ENCODE data around the gene EEF1A2.

EEF1A2 gene

DNA sequence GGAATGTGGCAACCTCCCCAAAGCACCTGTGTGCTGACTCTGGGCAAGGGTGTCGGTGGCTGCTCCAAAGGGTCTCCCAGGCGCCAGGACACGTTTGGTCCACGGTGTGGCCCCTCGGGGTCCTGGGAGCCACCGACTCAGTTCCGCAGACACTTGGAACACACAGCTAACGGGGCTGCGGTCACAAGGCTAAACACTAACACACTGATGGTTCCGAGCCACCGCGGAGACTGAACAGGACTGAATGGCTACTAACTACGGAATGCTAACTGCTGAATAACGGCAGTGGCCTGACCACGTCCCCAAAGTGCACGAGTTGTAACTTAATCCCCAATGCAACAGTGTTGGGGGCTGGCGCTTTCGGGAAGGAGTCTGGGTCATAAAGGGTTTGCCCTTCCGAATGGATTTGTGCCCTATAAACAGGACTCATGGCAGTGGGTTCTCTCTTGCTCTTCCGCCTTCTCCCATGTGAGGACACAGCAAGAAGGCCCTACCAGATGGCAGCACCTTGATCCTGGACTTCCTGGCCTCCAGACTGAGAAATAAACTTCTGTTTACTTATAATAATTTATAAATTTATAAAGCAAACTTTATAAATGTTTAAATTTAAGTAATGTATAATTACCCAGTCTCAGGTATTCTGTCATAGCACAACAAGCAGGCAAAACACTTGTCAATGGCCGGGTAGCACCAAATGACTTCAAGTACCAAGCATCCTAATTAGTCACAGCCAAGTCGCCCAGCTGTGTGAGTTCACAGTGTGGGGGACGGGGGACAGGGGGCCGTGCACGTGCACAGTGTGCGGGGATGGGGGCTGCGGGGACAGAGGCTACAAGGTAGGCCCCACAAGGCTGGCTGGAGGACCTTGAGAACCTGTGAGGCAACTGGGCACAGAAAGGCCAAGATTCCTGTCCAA is 2.3 kb upstream of the EEF1A2 start:
- no peak for DNase-seq (ENCODE audit: low read depth in 1 of 2, low spot score in 1 of 2)

GRCh38 chr20:63500151-63500901 is 1.4 kb upstream of the EEF1A2 start:
- no peak for DNase-seq (ENCODE audit: low read depth in 1 of 2, low spot score in 1 of 2)

DNA sequence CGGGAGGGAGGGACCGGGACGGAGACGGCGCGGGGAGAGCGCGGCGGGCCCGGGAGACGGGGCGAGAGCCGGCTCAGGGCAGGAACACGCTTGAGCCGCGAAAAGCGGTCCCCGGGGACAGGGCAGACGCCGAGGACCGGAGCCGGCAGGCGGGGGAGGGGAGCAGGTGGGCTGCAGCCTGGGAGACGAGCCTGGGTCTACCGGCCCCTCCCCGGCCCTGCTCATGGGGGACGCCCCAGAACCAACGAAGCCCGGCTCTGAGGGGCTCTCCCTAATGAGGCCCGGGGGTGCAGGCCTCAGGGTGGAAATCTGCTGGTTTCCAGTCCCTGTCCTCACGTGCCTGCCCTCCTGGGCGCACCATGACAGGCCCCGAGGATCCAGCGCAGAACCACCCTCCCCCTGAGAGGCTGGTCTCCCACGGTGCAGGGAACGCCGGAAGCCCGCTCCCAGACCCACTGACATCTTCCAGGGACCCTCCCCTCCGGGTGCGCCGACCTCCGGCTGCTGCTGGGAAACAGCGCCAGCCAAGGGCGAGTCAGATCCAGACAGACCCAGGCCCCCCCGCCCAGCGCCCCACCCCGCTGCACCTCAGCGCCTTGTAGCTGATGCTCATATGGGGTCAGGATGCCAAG is 571 bp upstream of the EEF1A2 start:
- DNase-seq (ENCODE audit: low read depth in 1 of 2, low spot score in 1 of 2) = no peak

DNA sequence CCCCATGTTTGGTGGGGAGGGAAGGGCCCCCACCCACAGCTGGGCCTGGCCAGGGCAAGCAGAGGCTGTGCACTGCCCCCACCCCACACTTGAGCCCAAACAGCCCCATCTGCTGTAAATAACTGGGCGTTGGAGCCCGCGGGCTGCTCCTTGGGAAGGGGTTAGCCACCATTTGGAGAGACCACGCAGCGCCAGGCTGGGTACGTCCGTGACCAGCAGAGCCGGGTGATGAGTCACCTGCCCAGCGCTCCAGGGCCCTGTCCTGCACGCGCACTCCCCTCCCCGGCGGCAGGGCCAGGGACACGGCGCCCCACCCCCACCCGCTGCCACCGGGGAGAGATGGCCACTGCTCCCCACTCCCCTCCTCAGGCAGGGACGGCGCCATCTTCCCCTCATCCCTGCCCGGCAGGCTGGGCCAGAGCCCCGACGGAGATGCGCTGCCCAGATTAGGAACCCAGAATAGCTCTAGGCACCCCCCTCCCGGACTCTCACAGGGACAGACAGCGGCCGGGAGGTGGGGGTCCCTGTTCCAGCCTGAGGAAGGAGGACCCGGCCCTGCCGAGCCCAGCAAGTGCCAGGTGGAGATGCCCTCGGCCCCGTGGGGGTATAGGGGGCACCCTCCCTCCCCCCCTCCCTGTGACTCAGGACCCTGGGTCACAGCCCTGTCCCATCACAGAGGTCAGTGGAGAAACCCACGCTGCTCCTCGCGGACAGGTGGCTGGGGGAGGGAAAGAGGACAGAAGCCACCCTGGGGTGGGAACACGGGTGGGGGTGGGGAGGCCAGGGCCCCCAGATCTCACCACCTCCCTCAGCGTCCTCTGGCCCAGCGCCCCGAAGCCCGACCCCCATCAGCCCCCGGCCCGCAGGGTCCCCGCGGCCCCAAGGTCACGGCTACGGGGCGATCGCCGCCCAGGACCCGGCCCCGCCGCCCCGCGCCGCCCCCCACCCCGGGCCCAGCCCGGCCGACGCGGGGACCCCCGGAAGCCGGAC is 642 bp downstream of the EEF1A2 start:
- DNase-seq (ENCODE audit: low read depth in 1 of 2, low spot score in 1 of 2) = no peak

DNA sequence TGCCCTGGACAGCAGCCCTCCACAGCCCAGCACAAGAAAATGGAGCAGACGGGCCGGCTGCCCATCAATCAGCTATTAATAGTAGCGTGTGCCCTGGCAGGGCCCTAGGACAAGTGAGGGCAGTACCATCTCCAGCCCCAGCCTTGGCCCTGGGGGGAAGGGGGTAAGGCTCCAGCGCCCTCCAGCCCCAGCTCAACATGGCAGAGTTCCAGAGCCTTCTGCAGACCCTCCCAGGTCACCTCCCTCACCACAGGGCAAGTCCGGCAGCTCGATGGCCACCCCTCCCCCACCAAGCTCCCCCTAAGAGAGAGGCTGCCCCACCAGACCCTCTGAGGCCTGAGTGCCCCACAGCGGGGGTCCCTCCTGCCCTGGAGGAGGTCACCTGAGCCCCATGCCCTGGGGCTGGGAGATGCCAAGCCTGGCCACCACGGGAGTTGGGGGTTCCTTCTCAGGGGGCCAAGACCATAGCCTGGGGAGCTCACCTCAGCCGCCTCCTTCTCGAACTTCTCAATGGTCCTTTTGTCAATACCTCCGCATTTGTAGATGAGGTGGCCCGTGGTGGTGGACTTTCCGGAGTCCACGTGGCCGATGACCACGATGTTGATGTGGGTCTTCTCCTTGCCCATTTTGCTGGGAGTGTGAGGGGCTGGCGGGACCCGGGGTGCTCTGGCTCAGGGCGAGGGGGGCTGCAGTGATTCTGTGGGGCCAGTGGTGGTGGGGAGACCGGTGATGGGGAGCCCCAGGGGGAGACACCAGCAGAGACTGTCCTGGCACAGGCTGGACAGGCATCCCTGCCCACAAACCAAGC is 1.5 kb downstream of the EEF1A2 start:
- DNase-seq (ENCODE audit: low read depth in 1 of 2, low spot score in 1 of 2) = no peak

GRCh38 chr20:63496596-63497120 is 2.2 kb downstream of the EEF1A2 start:
- no peak for DNase-seq (ENCODE audit: low read depth in 1 of 2, low spot score in 1 of 2)

- DNase-seq (ENCODE audit: low read depth in 1 of 2, low spot score in 1 of 2) = peak; percentile 56 to 62
Measured at GRCh38 chr20:63495741-63496595, 2.9 kb downstream of the EEF1A2 start.

- DNase-seq (ENCODE audit: low read depth in 1 of 2, low spot score in 1 of 2) = no peak
Measured at GRCh38 chr20:63495167-63495720, 3.6 kb downstream of the EEF1A2 start.

- no peak for DNase-seq (ENCODE audit: low read depth in 1 of 2, low spot score in 1 of 2)
Measured at GRCh38 chr20:63494420-63495166, 4.3 kb downstream of the EEF1A2 start.

DNA sequence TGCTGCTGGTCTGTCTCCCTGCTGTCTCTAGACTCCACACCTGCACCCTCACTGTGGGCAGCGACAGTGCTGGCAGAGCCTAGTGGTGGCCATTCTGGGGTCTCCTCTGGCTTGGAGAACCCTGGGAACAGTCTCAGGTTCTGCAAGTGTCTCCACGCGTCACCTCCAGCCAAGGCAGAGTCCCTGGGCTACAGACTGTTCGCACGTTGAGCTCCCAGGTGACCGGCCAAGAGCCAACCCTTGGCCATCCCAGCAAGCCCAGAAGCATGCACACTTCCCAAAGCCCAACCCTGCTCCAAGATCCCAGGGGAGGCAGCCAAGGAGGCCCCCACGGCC is 4.8 kb downstream of the EEF1A2 start:
- no peak for DNase-seq (ENCODE audit: low read depth in 1 of 2, low spot score in 1 of 2)

- no peak for DNase-seq (ENCODE audit: low read depth in 1 of 2, low spot score in 1 of 2)
Measured at GRCh38 chr20:63493563-63494020, 5.3 kb downstream of the EEF1A2 start.

DNA sequence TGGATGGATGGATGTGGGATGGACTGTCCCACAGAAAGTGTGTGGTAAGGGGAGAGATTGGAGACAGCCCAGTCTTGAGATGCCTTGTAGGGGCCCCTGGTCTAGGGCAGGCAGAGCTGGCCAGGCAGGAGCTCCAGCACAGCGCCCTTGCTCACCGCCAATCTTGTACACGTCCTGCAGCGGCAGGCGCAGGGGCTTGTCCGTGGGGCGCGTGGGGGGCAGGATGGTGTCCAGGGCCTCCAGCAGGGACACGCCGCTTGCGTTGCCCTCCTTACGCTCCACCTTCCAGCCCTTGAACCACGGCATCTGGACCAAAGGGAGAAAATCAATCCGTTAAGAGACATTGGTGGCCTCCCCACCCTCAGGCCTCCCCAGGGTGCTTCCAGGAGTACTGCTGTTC is 5.9 kb downstream of the EEF1A2 start:
- DNase-seq (ENCODE audit: low read depth in 1 of 2, low spot score in 1 of 2) = no peak

- no peak for DNase-seq (ENCODE audit: low read depth in 1 of 2, low spot score in 1 of 2)
Measured at GRCh38 chr20:63492518-63492917, 6.4 kb downstream of the EEF1A2 start.

DNA sequence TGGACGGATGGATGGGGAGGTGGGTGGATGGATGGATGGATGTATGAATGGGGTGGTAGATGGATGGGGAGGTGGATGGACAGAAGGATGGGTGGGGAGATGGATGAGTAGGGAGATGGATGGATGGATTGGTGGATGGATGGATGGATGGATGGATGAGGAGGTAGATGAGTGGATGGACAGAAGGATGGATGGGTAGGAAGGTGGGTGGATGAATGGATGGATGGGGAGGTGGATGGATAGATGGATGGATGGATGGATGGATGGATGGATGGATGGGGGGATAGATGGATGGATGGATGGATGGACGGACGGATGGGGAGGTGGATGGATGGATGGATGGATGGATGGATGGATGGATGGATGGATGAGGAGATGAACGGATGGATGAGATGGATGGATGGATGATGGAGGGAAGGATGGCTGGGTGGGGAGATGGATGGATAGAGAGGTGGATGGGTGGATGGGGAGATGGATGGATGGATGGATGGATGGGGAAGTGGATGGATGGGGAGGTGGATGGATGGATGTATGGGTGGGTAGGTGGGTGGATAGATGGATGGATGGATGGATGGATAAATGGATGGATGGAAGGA is 7.2 kb downstream of the EEF1A2 start:
- DNase-seq (ENCODE audit: low read depth in 1 of 2, low spot score in 1 of 2) = no peak

GRCh38 chr20:63491078-63491477 is 7.8 kb downstream of the EEF1A2 start:
- no peak for DNase-seq (ENCODE audit: low read depth in 1 of 2, low spot score in 1 of 2)

DNA sequence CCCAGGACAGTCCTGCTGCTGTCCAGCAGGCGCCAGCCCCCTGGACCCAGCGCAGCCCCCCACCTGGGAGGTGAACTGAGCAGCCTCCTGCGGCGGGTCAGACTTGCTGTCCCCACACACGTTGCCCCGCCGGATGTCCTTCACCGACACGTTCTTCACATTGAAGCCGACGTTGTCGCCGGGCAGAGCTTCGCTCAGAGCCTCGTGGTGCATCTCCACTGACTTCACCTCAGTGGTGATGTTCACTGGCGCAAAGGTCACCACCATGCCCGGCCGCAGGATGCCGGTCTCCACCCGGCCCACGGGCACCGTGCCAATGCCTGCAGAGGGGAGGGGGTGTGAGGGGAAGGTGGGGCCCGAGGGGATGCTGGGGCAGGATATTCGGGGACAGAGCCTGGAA is 8.5 kb downstream of the EEF1A2 start:
- DNase-seq (ENCODE audit: low read depth in 1 of 2, low spot score in 1 of 2) = no peak
